ENCODE results near the gene ZNF282.
"Not testable (repeated sequence)": the region's sequence is repeated elsewhere in the genome, so short reads cannot be mapped to it uniquely, and the experiment has no call there.

The ZNF282 gene

DNA sequence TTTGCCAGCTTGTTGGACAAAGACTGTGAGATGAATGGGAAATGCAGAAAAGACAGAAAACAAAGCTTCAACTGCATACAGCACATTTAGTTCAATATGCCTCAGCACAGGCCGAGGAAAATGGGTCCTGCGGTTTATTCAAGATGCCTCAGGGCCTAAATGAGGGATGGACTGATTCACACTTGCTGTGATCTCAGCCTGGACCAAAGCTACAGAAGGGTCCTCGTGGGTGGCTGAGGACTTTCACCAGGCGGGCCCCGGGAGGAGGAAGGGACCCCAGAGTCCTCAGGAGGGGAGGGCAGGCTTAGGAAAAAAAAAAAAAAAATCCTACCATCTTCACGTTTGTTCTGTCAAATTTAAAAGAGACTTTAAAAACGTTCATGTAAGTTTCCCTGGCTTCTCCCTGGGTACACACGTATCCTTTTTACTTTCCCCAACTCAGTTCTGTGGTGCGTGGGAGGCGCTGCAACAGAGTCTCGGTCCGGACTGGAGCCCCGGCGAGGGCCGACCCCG is 66.0 kb downstream of the ZNF282 start:
- DNase-seq, result peak; percentile 37

DNA sequence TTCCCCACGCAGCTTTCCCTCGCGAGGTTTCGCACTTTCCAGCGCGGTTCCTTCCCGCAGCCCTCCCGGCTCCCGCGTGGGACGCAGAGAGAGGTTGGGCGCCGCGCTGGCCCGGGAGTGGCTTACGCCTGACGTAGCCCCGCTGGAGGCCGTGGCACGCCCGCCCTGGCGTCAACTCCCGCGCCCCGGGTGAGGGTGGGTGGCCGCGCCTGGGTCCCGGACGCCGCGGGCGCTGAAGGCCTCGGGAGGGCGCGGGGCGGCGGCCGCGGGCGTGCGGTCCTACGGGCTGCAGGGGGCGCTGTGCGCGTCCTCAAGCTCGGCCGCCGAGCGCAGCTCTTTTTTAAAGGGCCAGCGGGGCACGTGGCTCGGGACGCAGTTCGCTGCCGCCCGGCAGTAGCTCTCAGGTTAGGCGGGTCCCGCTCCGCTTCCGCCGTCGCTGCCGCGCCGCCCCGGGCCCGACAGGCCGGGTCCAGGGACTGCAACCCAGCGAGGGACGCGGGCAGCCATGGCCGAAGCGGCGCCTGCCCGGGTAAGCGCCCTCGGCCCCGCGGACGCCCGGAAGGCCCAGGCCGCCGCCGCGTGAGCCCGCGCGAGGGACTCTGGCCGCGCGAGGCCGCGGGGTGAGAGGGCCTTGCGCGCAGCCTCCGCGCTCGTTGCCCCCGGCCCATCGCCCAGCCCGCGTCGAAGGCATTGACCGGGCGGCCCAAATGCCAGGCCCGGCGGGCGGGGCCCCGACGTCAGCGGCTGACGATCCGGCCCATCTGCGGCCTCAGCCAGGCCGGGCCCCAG is 66.7 kb downstream of the ZNF282 start, which contains the start of gene ZNF783:
TSS of gene ZNF783 (plus strand) at position 368 of the 789 bp plus-strand sequence. CDS start at position 506, 138 bp downstream.
- peak; percentile 89 for DNase-seq

- DNase-seq, result no peak
Measured at GRCh38 chr7:149266451-149266850, 71.1 kb downstream of the ZNF282 start.

DNA sequence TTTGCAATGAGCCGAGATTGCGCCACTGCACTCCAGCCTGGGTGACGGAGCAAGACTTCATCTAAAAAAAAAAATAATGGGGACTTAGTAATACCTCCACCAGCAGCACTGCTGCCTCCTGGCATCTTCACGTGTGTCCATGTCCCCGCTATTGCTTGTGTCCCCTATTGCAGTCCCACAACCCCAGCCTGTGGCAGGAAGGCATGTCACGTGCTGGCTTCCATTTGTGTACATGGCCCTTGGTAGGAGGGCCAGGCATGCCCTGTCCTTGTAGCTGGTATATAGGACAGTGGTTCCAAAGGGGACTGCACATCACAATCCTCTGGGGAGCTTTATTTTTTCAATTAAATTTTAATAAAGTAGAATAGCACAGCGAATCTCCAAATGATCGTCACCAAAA is 72.4 kb downstream of the ZNF282 start:
- no peak for DNase-seq

DNA sequence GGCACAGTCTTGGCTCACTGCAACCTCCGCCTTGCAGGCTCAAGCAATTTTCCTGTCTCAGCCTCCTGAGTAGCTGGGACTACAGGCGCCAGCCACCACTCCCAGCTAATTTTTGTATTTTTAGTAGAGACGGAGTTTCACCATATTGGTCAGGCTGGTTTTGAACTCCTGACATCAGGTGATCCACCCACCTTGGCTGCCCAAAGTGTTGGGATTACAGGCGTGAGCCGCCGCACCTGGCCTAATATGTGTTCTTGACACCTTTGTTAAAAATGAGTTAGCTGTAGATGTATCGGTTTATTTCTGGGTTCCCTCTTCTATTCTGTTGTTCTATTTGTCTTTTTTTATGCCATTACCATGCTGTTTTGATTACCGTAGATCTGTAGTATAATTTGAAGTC is 79.1 kb downstream of the ZNF282 start:
- not testable (repeated sequence) for DNase-seq

Measured in activated CD4-positive, alpha-beta T cell treated with anti-CD3 and anti-CD28 coated beads, Interleukin-2, Interleukin-6, amounts not matched to agents 100 ng/mL and 50 ng/mL, durations not matched to agents 16 hours and 8 hours (primary cell).